HepG2 (cell line): Measurements from ENCODE around the gene RTP2. TPM values are rescaled to one million over a fixed set of nuclear protein-coding genes. Genes with fewer than 3 reads are reported as not detected.
A peak's percentile ranks its signal among the peaks of the same experiment; 100 is the strongest.

Experiments
- CBX5 ChIP-seq: sonication (generic); formaldehyde crosslinking; IDR thresholded peaks from 2 replicates; pipeline ENCODE4 v1.4.0; 2020; ENCODE audit warnings: missing genetic modification reagents, borderline replicate concordance
- CTCF ChIP-seq: sonication (generic); formaldehyde crosslinking; IDR thresholded peaks from 2 replicates; pipeline ENCODE4 v1.5.0; 2020; ENCODE audit warnings: mild to moderate bottlenecking, missing genetic modification reagents, moderate library complexity
- FOSL2 ChIP-seq: sonication (generic); formaldehyde crosslinking; IDR thresholded peaks from 2 replicates; pipeline ENCODE4 v1.4.0; 2020; ENCODE audit warnings: missing genetic modification reagents
- MLXIP ChIP-seq: sonication (generic); formaldehyde crosslinking; IDR thresholded peaks from 2 replicates; pipeline ENCODE4 v1.9.0; 2021; ENCODE audit warnings: missing genetic modification reagents, borderline replicate concordance
- POLR2AphosphoS2 ChIP-seq: IDR thresholded peaks from 2 replicates; pipeline ENCODE4 v1.6.1; 2011; ENCODE audit warnings: low read depth, low read length, improper control_type of control experiment
- ZBTB34 ChIP-seq: sonication (generic); formaldehyde crosslinking; IDR thresholded peaks from 2 replicates; pipeline ENCODE4 v1.8.0; 2022; ENCODE audit warnings: mild to moderate bottlenecking, missing genetic modification reagents
- ZBTB43 ChIP-seq: sonication (generic); formaldehyde crosslinking; conservative IDR thresholded peaks from 2 replicates; pipeline ENCODE4 v1.4.0; 2020; ENCODE audit warnings: missing genetic modification reagents
- ZHX2 ChIP-seq, 2 experiments: sonication (generic) in 1 of 2; formaldehyde crosslinking in 1 of 2; IDR thresholded peaks; 2 replicates each; pipeline versions ENCODE4 v1.6.1 to v1.9.0; 2014 to 2022; ENCODE audit warnings: antibody characterized with exemption in 1 of 2, borderline replicate concordance in 1 of 2, inconsistent platforms in 1 of 2, low read depth in 1 of 2, missing genetic modification reagents in 1 of 2
- ZNF253 ChIP-seq: sonication (generic); formaldehyde crosslinking; IDR thresholded peaks from 2 replicates; pipeline ENCODE4 v1.8.0; 2022; ENCODE audit warnings: mild to moderate bottlenecking, missing genetic modification reagents, borderline replicate concordance
- ZNF333 ChIP-seq: sonication (generic); formaldehyde crosslinking; IDR thresholded peaks from 2 replicates; pipeline ENCODE4 v1.4.0; 2020; ENCODE audit warnings: mild to moderate bottlenecking, missing genetic modification reagents, borderline replicate concordance
- ZNF510 ChIP-seq: sonication (generic); formaldehyde crosslinking; IDR thresholded peaks from 2 replicates; pipeline ENCODE4 v1.4.0; 2020; ENCODE audit warnings: low read depth, mild to moderate bottlenecking, missing genetic modification reagents
- ZNF678 ChIP-seq: sonication (generic); formaldehyde crosslinking; IDR thresholded peaks from 2 replicates; pipeline ENCODE4 v1.4.0; 2020; ENCODE audit warnings: mild to moderate bottlenecking, missing genetic modification reagents
- polyA plus RNA-seq, 8 experiments: library from polyadenylated mRNA; depleted of rRNA in 3 of 8; stranded (reverse) in 7 of 8; unstranded in 1 of 8; fragments of >200 nt; fragmentation: Illumina TruSeq in 4 of 8; extraction: Trizol in 4 of 8; gene quantifications; 2 replicates each; pipeline versions ENCODE4 v1.2.1 to v1.2.3, GENCODE V29; 2011 to 2016; ENCODE audit warnings: low read depth in 4 of 8, missing spikeins in 1 of 8, mixed read lengths in 1 of 8; ENCODE audit not compliant: insufficient read depth in 1 of 8
- total RNA-seq, 5 experiments: library from RNA; depleted of rRNA; stranded (reverse); fragments of >200 nt; fragmentation: Illumina TruSeq; extraction: Trizol; gene quantifications; 2 replicates each; pipeline ENCODE4 v1.2.3, GENCODE V29; 2016; ENCODE audit warnings: low read depth in 1 of 5

Gene RTP2
- total and polyA plus RNA-seq, 2 of the 13 experiments (the other 11 are each of a cell fraction or from before 2014, with no cell fraction given) = not detected

- TF ChIP-seq MLXIP (CRISPR knock-in tag) (no peak), FOSL2 (0 out of 2 replicates have a peak, but pooled peaks have one; percentile 21), CTCF (peak; percentile 90), ZNF678 (CRISPR knock-in tag) (no peak), CBX5 (CRISPR knock-in tag) (no peak; the same call in 1 of the 2 replicates), ZNF510 (CRISPR knock-in tag) (no peak), ZNF253 (CRISPR knock-in tag) (no peak), ZBTB43 (CRISPR knock-in tag) (0 out of 2 replicates have a peak, but pooled peaks have one; percentile 45), ZNF333 (CRISPR knock-in tag) (no peak), POLR2AphosphoS2 (no peak), ZBTB34 (no peak), ZHX2 (IDR thresholded peaks at IDR 0.05; ENCODE audit: low read depth) (no peak), ZHX2 (CRISPR knock-in tag; IDR thresholded peaks at IDR 0.05; ENCODE audit: borderline replicate concordance) (0 out of 2 replicates have a peak, but pooled peaks have one; percentile 22)
These were observed 38.4 kb upstream of the RTP2 start (continued) for GRCh38 chr3:187740421-187741399.
